Transverse colon (tissue), 3 donors: ENCODE measurements around the gene EEF2.

ENCODE experiments used
- CTCF ChIP-seq, 5 experiments: fragments of 200-600 bp in 3 of 5; fragments of 450-650 bp in 2 of 5; sonication (generic) in 3 of 5; IDR thresholded peaks; 1 replicate in 2 of 5; 2 replicates in 3 of 5; pipeline ENCODE4 v1.5.1; 2016 to 2017; ENCODE audit warnings: antibody characterized with exemption in 5 of 5, inconsistent platforms in 3 of 5, mild to moderate bottlenecking in 2 of 5, moderate library complexity in 1 of 5
- POLR2A ChIP-seq: fragments of 450-650 bp; IDR thresholded peaks from one replicate; pipeline ENCODE4 v1.6.1; 2016; ENCODE audit warnings: antibody characterized with exemption, mild to moderate bottlenecking, moderate library complexity

- TF ChIP-seq CTCF (IDR thresholded peaks at IDR 0.05): no peak
- TF ChIP-seq POLR2A: no peak
Observed at GRCh38 chr19:4031420-4031819, 46.2 kb upstream of the EEF2 start.
